Activated B cell treated with CpG ODN at 0.5 μM for 24 hours (primary cell): ENCODE results near the gene PCDHAC2. TPM values are rescaled to one million over a fixed set of nuclear protein-coding genes. Genes with fewer than 3 reads are reported as not detected.

Experiments used
- ATAC-seq: fragments of 200-7000 bp; cut with Tn5 transposase; one replicate; pipeline ENCODE4 v1.10.0; 2021; ENCODE audit warnings: low read depth, mild to moderate bottlenecking, moderate library complexity
- CTCF ChIA-PET: fragments of 350-600 bp; sonication (Branson Sonifier 250); formaldehyde crosslinking; loops from one replicate; lab custom pipeline; 2021; ENCODE audit warnings: antibody characterized with exemption; lab: Charles Lee
- POLR2A ChIA-PET: fragments of 350-600 bp; sonication (Branson Sonifier 250); formaldehyde crosslinking; loops from one replicate; lab custom pipeline; 2021; ENCODE audit warnings: antibody characterized with exemption; lab: Charles Lee
- DNase-seq: peaks from one replicate; pipeline ENCODE4 v3.0.0; 2022
- H3K27ac Mint-ChIP-seq: one replicate; pipeline ENCODE4 v1.8.0; 2020; ENCODE audit warnings: mixed read lengths
- H3K27me3 Mint-ChIP-seq: one replicate; pipeline ENCODE4 v1.8.0; 2021; ENCODE audit warnings: mixed read lengths
- H3K36me3 Mint-ChIP-seq: one replicate; pipeline ENCODE4 v1.8.0; 2021; ENCODE audit warnings: low read depth, mixed read lengths
- H3K4me1 Mint-ChIP-seq: one replicate; pipeline ENCODE4 v1.8.0; 2021; ENCODE audit warnings: mixed read lengths
- H3K4me3 Mint-ChIP-seq: one replicate; pipeline ENCODE4 v1.8.0; 2020; ENCODE audit warnings: mild to moderate bottlenecking, mixed read lengths
- H3K9me3 Mint-ChIP-seq: one replicate; pipeline ENCODE4 v1.8.0; 2020; ENCODE audit warnings: mixed read lengths
- CTCF ChIP-seq: fragments of 200-600 bp; IDR thresholded peaks from one replicate; pipeline ENCODE4 v1.8.0; 2022; ENCODE audit warnings: antibody characterized with exemption, mild to moderate bottlenecking
- intact Hi-C: fragments of 100-400 bp; cut with micrococcal nuclease; formaldehyde crosslinking; loops from one replicate; pipeline ENCODE4 v1.15.1; 2024
- total RNA-seq: library from RNA; stranded (reverse); gene quantifications from 2 replicates; pipeline ENCODE4 v1.2.3, GENCODE V29; 2022

Gene PCDHAC2
- total RNA-seq, result not detected in 2 replicates

- ATAC-seq (no peak), DNase-seq (no peak)
- Mint-ChIP-seq H3K4me3 (no peak within 1 kb of the TSS), H3K9me3 (no peaks in the 10 kb centered on the region), H3K36me3 (no peaks in the 10 kb centered on the region), H3K4me1 (no peaks in the 10 kb centered on the region), H3K27me3 (peaks cover 24% of the 10 kb centered on the region), H3K27ac (no peak within 1 kb of the TSS)
- intact Hi-C loops, result no loop called here
- CTCF ChIA-PET, result no interaction called here
- TF ChIP-seq CTCF, result no peak
- POLR2A ChIA-PET, result no interaction called here
These were observed at the start of gene PCDHAC2 for GRCh38 chr5:140966293-140967225. TSS of gene PCDHAC2 (plus strand) at chr5:140966476. CDS start at chr5:140966767, 291 bp downstream.

- peaks cover 43% of the 10 kb centered on the region for H3K27me3 Mint-ChIP-seq
- ChIA-PET CTCF (no interaction called here), POLR2A (no interaction called here)
- ATAC-seq (no peak), DNase-seq (no peak)
- intact Hi-C loops, result no loop called here
- no peak overlapping the region for H3K27ac Mint-ChIP-seq
- no peaks in the 10 kb centered on the region for H3K36me3 Mint-ChIP-seq
- no peak overlapping the region for H3K4me3 Mint-ChIP-seq
- peaks cover 4% of the 10 kb centered on the region for H3K4me1 Mint-ChIP-seq
- no peak for TF ChIP-seq CTCF
- H3K9me3 Mint-ChIP-seq, result peaks cover 3% of the 10 kb centered on the region
These were observed 42.7 kb upstream of the PCDHAC2 start for GRCh38 chr5:140923601-140924000.

- no peak for TF ChIP-seq CTCF
- ATAC-seq (no peak), DNase-seq (no peak)
- Mint-ChIP-seq H3K4me1 (peaks cover 4% of the 10 kb centered on the region), H3K27ac (no peak within 1 kb of the TSS), H3K9me3 (peaks cover 2% of the 10 kb centered on the region), H3K27me3 (peaks cover 42% of the 10 kb centered on the region), H3K36me3 (no peaks in the 10 kb centered on the region), H3K4me3 (peak within 1 kb of the TSS; percentile 41)
- intact Hi-C loops, result no loop called here
- ChIA-PET POLR2A (no interaction called here), CTCF (no interaction called here)
These were observed 40.4 kb upstream of the PCDHAC2 start, which contains the start of gene PCDHAC1 for GRCh38 chr5:140925806-140926442. TSS of gene PCDHAC1 (plus strand) at chr5:140926299. CDS start at chr5:140926893, 594 bp downstream.

- H3K36me3 Mint-ChIP-seq, result no peaks in the 10 kb centered on the region
- ChIA-PET CTCF (no interaction called here), POLR2A (no interaction called here)
- ATAC-seq, result no peak
- H3K4me3 Mint-ChIP-seq, result peak overlapping the region; percentile 41
- no peak for TF ChIP-seq CTCF
- H3K27me3 Mint-ChIP-seq, result peaks cover 42% of the 10 kb centered on the region
- H3K9me3 Mint-ChIP-seq, result peaks cover 2% of the 10 kb centered on the region
- no peak overlapping the region for H3K27ac Mint-ChIP-seq
- DNase-seq, result no peak
- intact Hi-C loops, result no loop called here
- H3K4me1 Mint-ChIP-seq, result peaks cover 4% of the 10 kb centered on the region
These were observed 39.6 kb upstream of the PCDHAC2 start for GRCh38 chr5:140926443-140927227.

GRCh38 chr5:140927228-140927573 lies 39.1 kb upstream of the PCDHAC2 start:
- ChIA-PET POLR2A (no interaction called here), CTCF (no interaction called here)
- H3K9me3 Mint-ChIP-seq, result peaks cover 2% of the 10 kb centered on the region
- intact Hi-C loops, result no loop called here
- H3K4me1 Mint-ChIP-seq, result peaks cover 4% of the 10 kb centered on the region
- peak overlapping the region; percentile 41 for H3K4me3 Mint-ChIP-seq
- H3K27me3 Mint-ChIP-seq, result peaks cover 39% of the 10 kb centered on the region
- DNase-seq, result no peak
- H3K27ac Mint-ChIP-seq, result no peak overlapping the region
- ATAC-seq, result no peak
- H3K36me3 Mint-ChIP-seq, result no peaks in the 10 kb centered on the region
- TF ChIP-seq CTCF, result no peak
